Activated CD4-positive, CD25-positive, alpha-beta regulatory T cell treated with anti-CD3 and anti-CD28 coated beads, Interleukin-2, amount 50 U/mL, for 72 hours (primary cell): ENCODE measurements around the gene ANKRD44.
"Not testable (repeated sequence)": the region's sequence is repeated elsewhere in the genome, so short reads cannot be mapped to it uniquely, and the experiment has no call there.

ENCODE experiments used
- DNase-seq: peaks from one replicate; pipeline ENCODE4 v3.0.0; 2021

The ANKRD44 gene

GRCh38 chr2:197315371-197315770, 4.8 kb upstream of the ANKRD44 start:
- no peak for DNase-seq

GRCh38 chr2:197312186-197312585, 1.6 kb upstream of the ANKRD44 start:
- no peak for DNase-seq

GRCh38 chr2:197311421-197312033, 947 bp upstream of the ANKRD44 start:
- DNase-seq: no peak

GRCh38 chr2:197310987-197311420, 424 bp upstream of the ANKRD44 start:
- no peak for DNase-seq

- peak; percentile 54 for DNase-seq
These were observed 819 bp downstream of the ANKRD44 start for GRCh38 chr2:197309691-197310231.

GRCh38 chr2:197308996-197309690, 1.4 kb downstream of the ANKRD44 start:
- DNase-seq: no peak

- no peak for DNase-seq
These were observed 2.0 kb downstream of the ANKRD44 start for GRCh38 chr2:197308585-197308984.

- DNase-seq: peak; percentile 45
These were observed 2.6 kb downstream of the ANKRD44 start for GRCh38 chr2:197307933-197308521.

- DNase-seq: no peak
These were observed 3.2 kb downstream of the ANKRD44 start for GRCh38 chr2:197307236-197307932.

GRCh38 chr2:197306696-197307040, 3.9 kb downstream of the ANKRD44 start:
- no peak for DNase-seq

- DNase-seq: no peak
These were observed 4.4 kb downstream of the ANKRD44 start for GRCh38 chr2:197306024-197306695.

- no peak for DNase-seq
These were observed 6.0 kb downstream of the ANKRD44 start for GRCh38 chr2:197304556-197305011.

- no peak for DNase-seq
These were observed 10.4 kb downstream of the ANKRD44 start for GRCh38 chr2:197300139-197300538.

GRCh38 chr2:197298609-197299008, 12.0 kb downstream of the ANKRD44 start:
- DNase-seq: no peak

- DNase-seq: no peak
These were observed 12.7 kb downstream of the ANKRD44 start for GRCh38 chr2:197297772-197298318.

GRCh38 chr2:197297266-197297665, 13.3 kb downstream of the ANKRD44 start:
- no peak for DNase-seq

- no peak for DNase-seq
These were observed 13.7 kb downstream of the ANKRD44 start for GRCh38 chr2:197296835-197297234.

GRCh38 chr2:197294260-197294659, 16.3 kb downstream of the ANKRD44 start:
- no peak for DNase-seq

GRCh38 chr2:197293252-197294007, 17.1 kb downstream of the ANKRD44 start:
- no peak for DNase-seq

GRCh38 chr2:197292619-197293018, 18.0 kb downstream of the ANKRD44 start:
- DNase-seq: no peak

GRCh38 chr2:197287596-197287932, 23.0 kb downstream of the ANKRD44 start:
- DNase-seq: not testable (repeated sequence)
